GM12878 (cell line): ENCODE measurements around the gene EIF4E2.

Experiments
- EZH2 ChIP-seq: IDR thresholded peaks from 2 replicates; pipeline ENCODE4 v1.6.1; 2012; ENCODE audit warnings: low read depth, mild to moderate bottlenecking, control low read depth, inconsistent platforms, low read length, borderline replicate concordance; ENCODE audit not compliant: control insufficient read depth
- NFYB ChIP-seq: IDR thresholded peaks from 2 replicates; pipeline ENCODE4 v1.6.1; 2011; ENCODE audit warnings: low read depth, mild to moderate bottlenecking, low read length, improper control_type of control experiment, moderate library complexity; ENCODE audit not compliant: insufficient read depth
- POLR2A ChIP-seq: IDR thresholded peaks from 2 replicates; pipeline ENCODE4 v1.6.1; 2011; ENCODE audit warnings: low read depth, mild to moderate bottlenecking, low read length
- POLR2AphosphoS5 ChIP-seq: IDR thresholded peaks from 2 replicates; pipeline ENCODE4 v1.6.1; 2011; ENCODE audit warnings: mild to moderate bottlenecking, low read length, inconsistent platforms
- RAD21 ChIP-seq: IDR thresholded peaks from 2 replicates; pipeline ENCODE4 v1.6.1; 2011; ENCODE audit warnings: mild to moderate bottlenecking, low read depth, low read length, moderate library complexity; ENCODE audit not compliant: insufficient read depth
- RCOR1 ChIP-seq: conservative IDR thresholded peaks from 2 replicates; pipeline ENCODE4 v1.6.1; 2012; ENCODE audit warnings: low read depth, low read length, improper control_type of control experiment
- RELA ChIP-seq: fragments of 450-650 bp; IDR thresholded peaks from 2 replicates; pipeline ENCODE4 v1.8.0; 2014; ENCODE audit warnings: borderline replicate concordance; ENCODE audit not compliant: partially characterized antibody
- SIX5 ChIP-seq: IDR thresholded peaks from 2 replicates; pipeline ENCODE4 v1.6.1; 2011; ENCODE audit warnings: mild to moderate bottlenecking, low read depth, low read length, moderate library complexity; ENCODE audit not compliant: severe bottlenecking
- TARDBP ChIP-seq: IDR thresholded peaks from 2 replicates; pipeline ENCODE4 v1.6.1; 2016; ENCODE audit warnings: borderline replicate concordance
- ZNF217 ChIP-seq: fragments of 450-650 bp; IDR thresholded peaks from 2 replicates; pipeline ENCODE4 v1.6.1; 2017; ENCODE audit warnings: antibody characterized with exemption, mild to moderate bottlenecking
- ZZZ3 ChIP-seq: IDR thresholded peaks from 2 replicates; pipeline ENCODE4 v1.6.1; 2011; ENCODE audit warnings: low read depth; ENCODE audit not compliant: control insufficient read depth, insufficient read length
- TF ChIP-seq, protein P1 (sequence below), 3 experiments: IDR thresholded peaks in 2 of 3; conservative IDR thresholded peaks in 1 of 3; 2 replicates each; pipeline ENCODE4 v1.5.1; 2011; ENCODE audit warnings: low read depth in 3 of 3, low read length in 3 of 3, mild to moderate bottlenecking in 3 of 3, control low read depth in 2 of 3, moderate library complexity in 2 of 3, inconsistent platforms in 1 of 3, mixed read lengths in 1 of 3; ENCODE audit not compliant: control insufficient read depth in 2 of 3, insufficient read depth in 1 of 3; ENCODE audit errors: extremely low read depth in 1 of 3
- TF ChIP-seq, protein P2 (sequence below): fragments of 450-650 bp; IDR thresholded peaks from 2 replicates; pipeline ENCODE4 v1.6.1; 2017; ENCODE audit warnings: low read depth, mild to moderate bottlenecking, moderate library complexity
- TF ChIP-seq, protein P3 (sequence below): fragments of 450-650 bp; IDR thresholded peaks from 2 replicates; pipeline ENCODE4 v1.6.1; 2016; ENCODE audit warnings: mild to moderate bottlenecking

DNA sequence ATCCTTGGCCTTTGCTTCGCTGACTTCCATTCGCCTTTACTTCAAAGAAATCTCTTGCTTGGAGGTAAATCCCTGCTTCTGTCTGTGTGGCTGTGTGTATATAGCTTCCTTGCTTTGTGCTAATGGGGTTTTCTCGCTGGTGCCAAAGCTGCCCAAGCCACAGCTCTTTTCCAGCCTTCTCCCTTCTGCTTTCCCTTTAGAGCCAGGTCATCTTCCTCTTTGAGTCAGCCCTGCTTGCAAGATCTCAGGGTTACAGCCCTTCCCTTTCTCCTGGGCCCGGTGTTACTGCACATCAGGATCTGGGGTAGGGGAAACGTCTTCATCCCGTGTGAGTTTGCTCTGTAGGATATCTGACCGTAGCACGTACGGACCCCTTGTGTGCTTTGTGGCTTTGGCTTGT, 19.1 kb downstream of the EIF4E2 start:
- TF ChIP-seq, protein P1, sequence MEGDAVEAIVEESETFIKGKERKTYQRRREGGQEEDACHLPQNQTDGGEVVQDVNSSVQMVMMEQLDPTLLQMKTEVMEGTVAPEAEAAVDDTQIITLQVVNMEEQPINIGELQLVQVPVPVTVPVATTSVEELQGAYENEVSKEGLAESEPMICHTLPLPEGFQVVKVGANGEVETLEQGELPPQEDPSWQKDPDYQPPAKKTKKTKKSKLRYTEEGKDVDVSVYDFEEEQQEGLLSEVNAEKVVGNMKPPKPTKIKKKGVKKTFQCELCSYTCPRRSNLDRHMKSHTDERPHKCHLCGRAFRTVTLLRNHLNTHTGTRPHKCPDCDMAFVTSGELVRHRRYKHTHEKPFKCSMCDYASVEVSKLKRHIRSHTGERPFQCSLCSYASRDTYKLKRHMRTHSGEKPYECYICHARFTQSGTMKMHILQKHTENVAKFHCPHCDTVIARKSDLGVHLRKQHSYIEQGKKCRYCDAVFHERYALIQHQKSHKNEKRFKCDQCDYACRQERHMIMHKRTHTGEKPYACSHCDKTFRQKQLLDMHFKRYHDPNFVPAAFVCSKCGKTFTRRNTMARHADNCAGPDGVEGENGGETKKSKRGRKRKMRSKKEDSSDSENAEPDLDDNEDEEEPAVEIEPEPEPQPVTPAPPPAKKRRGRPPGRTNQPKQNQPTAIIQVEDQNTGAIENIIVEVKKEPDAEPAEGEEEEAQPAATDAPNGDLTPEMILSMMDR (IDR thresholded peaks at IDR 0.05 in 2 of 3, conservative IDR thresholded peaks at IDR 0.05 in 1 of 3; ENCODE audit: control insufficient read depth in 2 of 3, extremely low read depth in 1 of 3, insufficient read depth in 1 of 3, low read depth in 3 of 3, low read length in 3 of 3) = no peak
- TF ChIP-seq EZH2 = no peak
- no peak for TF ChIP-seq RCOR1
- no peak for TF ChIP-seq RAD21
- no peak for TF ChIP-seq NFYB
- no peak for TF ChIP-seq POLR2A
- no peak for TF ChIP-seq RELA
- TF ChIP-seq TARDBP = no peak
- no peak for TF ChIP-seq ZZZ3
- TF ChIP-seq, protein P2, sequence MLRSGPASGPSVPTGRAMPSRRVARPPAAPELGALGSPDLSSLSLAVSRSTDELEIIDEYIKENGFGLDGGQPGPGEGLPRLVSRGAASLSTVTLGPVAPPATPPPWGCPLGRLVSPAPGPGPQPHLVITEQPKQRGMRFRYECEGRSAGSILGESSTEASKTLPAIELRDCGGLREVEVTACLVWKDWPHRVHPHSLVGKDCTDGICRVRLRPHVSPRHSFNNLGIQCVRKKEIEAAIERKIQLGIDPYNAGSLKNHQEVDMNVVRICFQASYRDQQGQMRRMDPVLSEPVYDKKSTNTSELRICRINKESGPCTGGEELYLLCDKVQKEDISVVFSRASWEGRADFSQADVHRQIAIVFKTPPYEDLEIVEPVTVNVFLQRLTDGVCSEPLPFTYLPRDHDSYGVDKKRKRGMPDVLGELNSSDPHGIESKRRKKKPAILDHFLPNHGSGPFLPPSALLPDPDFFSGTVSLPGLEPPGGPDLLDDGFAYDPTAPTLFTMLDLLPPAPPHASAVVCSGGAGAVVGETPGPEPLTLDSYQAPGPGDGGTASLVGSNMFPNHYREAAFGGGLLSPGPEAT = no peak
- TF ChIP-seq, protein P3, sequence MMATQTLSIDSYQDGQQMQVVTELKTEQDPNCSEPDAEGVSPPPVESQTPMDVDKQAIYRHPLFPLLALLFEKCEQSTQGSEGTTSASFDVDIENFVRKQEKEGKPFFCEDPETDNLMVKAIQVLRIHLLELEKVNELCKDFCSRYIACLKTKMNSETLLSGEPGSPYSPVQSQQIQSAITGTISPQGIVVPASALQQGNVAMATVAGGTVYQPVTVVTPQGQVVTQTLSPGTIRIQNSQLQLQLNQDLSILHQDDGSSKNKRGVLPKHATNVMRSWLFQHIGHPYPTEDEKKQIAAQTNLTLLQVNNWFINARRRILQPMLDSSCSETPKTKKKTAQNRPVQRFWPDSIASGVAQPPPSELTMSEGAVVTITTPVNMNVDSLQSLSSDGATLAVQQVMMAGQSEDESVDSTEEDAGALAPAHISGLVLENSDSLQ = no peak
- TF ChIP-seq POLR2AphosphoS5 = no peak
- TF ChIP-seq ZNF217 = no peak
- TF ChIP-seq SIX5 = no peak
